ENCODE measurements around the gene PXMP4.

Gene PXMP4

GRCh38 chr20:33674294-33675135, 45.6 kb downstream of the PXMP4 start, which contains the start of gene NECAB3:
Gene NECAB3 (minus strand): TSS chr20:33674428. CDS start chr20:33674352, 76 bp downstream.
- in situ Hi-C loops (cut with MboI; ENCODE audit: low pct_unique_long_range_greater_than_20kb, low sequenced_read_pairs) = loop anchor here (25.0 kb wide), 1 partner anchor 212 kb away; no protein-coding TSS in a partner anchor
- peak; percentile 69 for DNase-seq

GRCh38 chr20:33673410-33674293, 46.5 kb downstream of the PXMP4 start:
- in situ Hi-C loops (cut with MboI; ENCODE audit: low pct_unique_long_range_greater_than_20kb, low sequenced_read_pairs) = loop anchor here (25.0 kb wide), 1 partner anchor 211 kb away; no protein-coding TSS in a partner anchor

GRCh38 chr20:33673114-33673409, 47.0 kb downstream of the PXMP4 start:
- in situ Hi-C loops (cut with MboI; ENCODE audit: low pct_unique_long_range_greater_than_20kb, low sequenced_read_pairs) = loop anchor here (25.0 kb wide), 1 partner anchor 211 kb away; no protein-coding TSS in a partner anchor
- DNase-seq = no peak

More at GRCh38 chr20:33673410-33674293, 46.5 kb downstream of the PXMP4 start:
- DNase-seq = no peak

GRCh38 chr20:33672426-33673113, 47.5 kb downstream of the PXMP4 start:
- DNase-seq = no peak
- in situ Hi-C loops (cut with MboI; ENCODE audit: low pct_unique_long_range_greater_than_20kb, low sequenced_read_pairs) = loop anchor here (25.0 kb wide), 1 partner anchor 210 kb away; no protein-coding TSS in a partner anchor

GRCh38 chr20:33671573-33672288, 48.4 kb downstream of the PXMP4 start:
- in situ Hi-C loops (cut with MboI; ENCODE audit: low pct_unique_long_range_greater_than_20kb, low sequenced_read_pairs) = loop anchor here (25.0 kb wide), 1 partner anchor 209 kb away; no protein-coding TSS in a partner anchor
- DNase-seq = no peak

DNA sequence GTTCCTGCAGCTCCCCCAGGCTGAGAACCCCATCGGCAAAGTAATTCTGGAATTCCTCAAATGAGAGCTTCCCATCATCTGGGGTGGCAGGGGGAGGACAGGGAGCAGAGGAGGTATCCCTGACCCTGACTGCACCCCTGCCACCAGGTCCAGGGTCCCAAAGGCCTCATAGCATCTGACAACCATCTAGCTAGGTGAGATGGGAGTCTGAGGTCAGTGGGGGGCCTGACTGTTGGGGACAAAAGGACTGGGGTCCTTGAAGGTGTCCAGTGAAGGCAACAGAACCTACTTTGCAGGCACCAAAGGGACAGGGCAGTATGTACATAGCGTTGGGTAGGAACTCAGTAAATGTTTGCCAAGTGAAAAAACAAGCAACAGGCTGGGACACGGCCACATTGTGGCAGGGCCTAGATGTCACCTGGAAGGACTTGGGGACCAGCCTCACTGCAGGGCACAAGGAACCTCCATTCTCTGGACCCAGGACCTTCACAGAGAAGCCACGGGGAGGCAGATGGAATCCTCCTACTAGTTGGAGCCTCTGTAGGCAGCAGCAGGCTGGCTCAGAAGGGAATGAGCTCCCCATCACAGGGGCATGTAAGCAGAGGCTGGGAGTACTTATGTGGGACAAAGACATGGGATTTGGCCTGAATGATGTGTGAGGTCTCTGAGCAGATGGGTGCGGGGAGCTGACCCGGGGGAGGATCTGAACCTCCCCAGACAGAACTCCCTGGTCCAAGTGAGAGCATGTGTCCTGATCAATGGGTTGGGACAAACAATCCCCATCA, 49.2 kb downstream of the PXMP4 start:
- in situ Hi-C loops (cut with MboI; ENCODE audit: low pct_unique_long_range_greater_than_20kb, low sequenced_read_pairs) = loop anchor here (25.0 kb wide), 1 partner anchor 209 kb away; no protein-coding TSS in a partner anchor
- DNase-seq = no peak

- in situ Hi-C loops (cut with MboI; ENCODE audit: low pct_unique_long_range_greater_than_20kb, low sequenced_read_pairs) = loop anchor here (25.0 kb wide), 1 partner anchor 208 kb away; no protein-coding TSS in a partner anchor
- DNase-seq = no peak
These were observed 50.1 kb downstream of the PXMP4 start for GRCh38 chr20:33669873-33670640.

DNA sequence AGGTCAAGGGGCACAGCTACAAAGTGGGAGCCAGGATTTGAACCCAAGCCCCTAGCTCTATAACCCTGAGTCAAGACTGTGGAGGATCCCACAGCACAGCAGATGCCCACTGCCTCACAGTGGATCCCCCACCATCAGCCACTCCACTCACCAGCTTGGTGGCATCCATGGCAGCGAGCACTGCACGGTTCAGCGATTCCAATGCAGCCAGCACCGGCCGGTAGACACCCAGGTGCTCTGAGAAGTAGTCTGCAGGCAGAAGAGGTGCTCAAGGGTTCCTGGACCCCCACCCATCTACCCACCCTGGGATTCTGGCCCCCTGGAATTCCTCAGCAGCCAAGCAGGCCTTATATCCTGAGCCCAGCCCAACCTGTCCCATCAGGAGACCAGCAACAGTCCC, 50.9 kb downstream of the PXMP4 start:
- in situ Hi-C loops (cut with MboI; ENCODE audit: low pct_unique_long_range_greater_than_20kb, low sequenced_read_pairs) = loop anchor here (25.0 kb wide), 1 partner anchor 207 kb away; no protein-coding TSS in a partner anchor
- DNase-seq = no peak

GRCh38 chr20:33668466-33669155, 51.5 kb downstream of the PXMP4 start:
- DNase-seq = no peak
- in situ Hi-C loops (cut with MboI; ENCODE audit: low pct_unique_long_range_greater_than_20kb, low sequenced_read_pairs) = loop anchor here (25.0 kb wide), 1 partner anchor 206 kb away; no protein-coding TSS in a partner anchor

DNA sequence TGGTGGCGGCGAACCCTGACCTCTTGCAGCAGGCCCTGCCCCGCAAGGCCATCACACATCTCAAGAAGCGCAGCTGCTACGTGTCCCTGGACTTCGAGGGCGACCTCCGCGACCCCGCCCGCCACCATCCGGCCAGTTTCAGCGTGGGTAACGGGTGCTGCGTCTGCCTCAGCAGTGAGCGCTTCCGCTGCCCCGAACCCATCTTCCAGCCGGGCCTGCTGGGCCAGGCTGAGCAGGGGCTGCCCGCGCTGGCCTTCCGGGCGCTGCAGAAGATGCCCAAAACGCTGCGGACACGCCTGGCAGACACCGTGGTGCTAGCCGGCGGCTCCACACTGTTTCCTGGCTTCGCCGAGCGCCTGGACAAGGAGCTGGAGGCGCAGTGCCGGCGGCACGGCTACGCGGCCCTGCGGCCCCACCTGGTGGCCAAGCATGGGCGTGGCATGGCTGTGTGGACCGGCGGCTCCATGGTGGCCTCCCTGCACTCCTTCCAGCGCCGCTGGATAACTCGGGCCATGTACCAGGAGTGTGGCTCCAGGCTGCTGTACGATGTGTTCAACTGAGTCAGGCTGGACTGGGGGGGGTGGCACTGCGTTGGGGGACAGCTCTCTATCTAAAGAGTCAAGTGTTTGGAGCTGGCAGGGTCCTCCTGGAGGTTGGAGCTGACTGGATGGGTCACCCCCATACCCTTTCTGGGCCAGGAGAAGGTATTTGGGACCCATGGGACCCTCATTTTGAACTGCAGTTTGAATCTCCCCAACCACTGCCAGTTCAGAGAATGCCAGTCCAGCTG, 52.2 kb downstream of the PXMP4 start:
- in situ Hi-C loops (cut with MboI; ENCODE audit: low pct_unique_long_range_greater_than_20kb, low sequenced_read_pairs) = loop anchor here (25.0 kb wide), 1 partner anchor 206 kb away; no protein-coding TSS in a partner anchor
- no peak for DNase-seq

GRCh38 chr20:33667245-33667675, 52.9 kb downstream of the PXMP4 start:
- no peak for DNase-seq
- in situ Hi-C loops (cut with MboI; ENCODE audit: low pct_unique_long_range_greater_than_20kb, low sequenced_read_pairs) = loop anchor here (25.0 kb wide), 1 partner anchor 205 kb away; no protein-coding TSS in a partner anchor

DNA sequence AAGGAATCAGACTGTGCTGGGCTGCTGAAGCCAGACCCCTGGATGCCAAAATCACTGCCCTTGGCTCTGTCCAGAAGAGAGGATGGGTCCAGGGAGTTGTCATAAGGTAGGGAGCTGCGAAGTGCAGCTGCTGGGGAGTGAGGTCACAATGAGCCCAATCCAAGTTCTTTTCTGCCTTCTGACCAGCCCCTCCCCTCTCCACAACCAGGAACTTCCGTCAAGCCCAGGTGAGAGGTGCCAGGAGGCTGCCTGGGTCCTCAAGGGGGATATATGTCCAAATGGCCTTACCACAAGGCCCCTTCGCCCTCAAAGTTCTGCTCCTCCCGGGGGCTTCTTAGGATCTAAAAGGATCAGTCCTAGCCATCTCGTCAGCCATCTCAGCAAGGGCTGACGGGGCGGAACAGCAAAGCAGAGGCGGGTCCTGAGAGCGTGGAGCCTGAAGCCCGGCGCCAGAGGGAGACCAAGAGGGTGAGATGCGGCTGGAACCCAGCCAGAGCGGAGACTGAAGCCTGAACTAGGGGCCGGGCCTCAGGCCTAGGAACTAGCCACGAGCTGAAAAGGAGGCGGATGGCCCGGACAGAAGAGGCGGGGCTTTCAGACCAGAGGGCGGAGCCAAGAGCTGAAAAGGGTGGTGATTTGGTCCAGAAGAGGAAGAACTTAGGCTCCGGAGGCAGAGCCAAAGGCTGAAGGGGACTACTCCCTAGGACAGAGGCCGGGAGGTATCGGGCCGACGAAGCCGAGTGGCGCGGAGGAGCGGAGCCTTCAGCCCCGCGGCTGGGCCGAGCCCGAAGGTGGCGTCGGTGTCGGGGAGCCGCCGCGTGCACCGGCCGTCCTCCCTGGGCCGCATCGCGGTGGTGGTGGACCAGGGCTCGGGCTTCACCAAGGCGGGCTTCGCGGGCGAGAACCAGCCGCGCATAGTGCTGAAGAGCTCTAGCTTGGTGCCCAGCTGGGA, 53.5 kb downstream of the PXMP4 start, which contains the start of gene ACTL10:
Gene ACTL10, plus strand, starts transcription at position 651 of the 952 bp plus-strand sequence. CDS start 555 bp downstream, outside the sequence.
- peak; percentile 41 for DNase-seq
- in situ Hi-C loops (cut with MboI; ENCODE audit: low pct_unique_long_range_greater_than_20kb, low sequenced_read_pairs) = loop anchor here (25.0 kb wide), 1 partner anchor 204 kb away; no protein-coding TSS in a partner anchor

DNA sequence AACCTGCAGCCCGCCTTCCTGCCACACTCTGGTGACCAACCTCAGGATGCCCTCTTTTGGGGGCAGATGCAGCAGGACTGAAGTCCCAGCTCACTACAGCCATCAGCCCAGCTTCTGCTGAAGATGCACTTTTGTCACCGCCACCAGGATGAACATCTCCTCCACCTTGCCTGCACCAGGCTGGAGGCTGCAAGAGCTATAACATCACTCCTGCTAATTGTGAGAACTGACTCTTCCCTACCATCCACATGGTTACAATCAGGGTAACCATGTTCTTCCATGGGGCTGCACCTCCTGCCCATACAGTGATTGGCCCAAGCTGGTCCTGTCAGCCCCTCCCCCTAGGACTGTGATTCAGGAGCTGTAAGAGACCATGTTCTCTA, 55.4 kb downstream of the PXMP4 start:
- DNase-seq = no peak
- in situ Hi-C loops (cut with MboI; ENCODE audit: low pct_unique_long_range_greater_than_20kb, low sequenced_read_pairs) = loop anchor here (25.0 kb wide), 1 partner anchor 202 kb away; no protein-coding TSS in a partner anchor
